Gastrocnemius medialis (tissue), 4 donors: ENCODE measurements around the gene PTTG1IP. TPM values are rescaled to one million over a fixed set of nuclear protein-coding genes. Genes with fewer than 3 reads are reported as not detected.
"Not testable (repeated sequence)": the region's sequence is repeated elsewhere in the genome, so short reads cannot be mapped to it uniquely, and the experiment has no call there.

Source experiments
- ATAC-seq, 2 donors: fragments of 150-250 bp; one replicate each; pipeline ENCODE4 v1.9.1; 2016
- DNase-seq, 2 donors: peaks; one replicate each; pipeline ENCODE4 v3.0.0-alpha.2; 2019
- H3K27ac ChIP-seq, 4 donors: fragments of 200-600 bp; sonication (generic); 1 replicate in 1 of 4; 2 replicates in 3 of 4; pipeline ENCODE4 v1.5.1; 2016 to 2018; ENCODE audit warnings: mild to moderate bottlenecking in 2 of 4, moderate library complexity in 1 of 4
- H3K27me3 ChIP-seq, 3 donors: fragments of 200-600 bp; sonication (generic) in 2 of 3; 1 replicate in 1 of 3; 2 replicates in 2 of 3; pipeline versions ENCODE4 v1.5.1 to v1.6.0; 2016 to 2019; ENCODE audit warnings: mild to moderate bottlenecking in 1 of 3, moderate library complexity in 1 of 3
- H3K36me3 ChIP-seq, 2 donors: fragments of 200-600 bp; sonication (generic) in 1 of 2; one replicate each; pipeline ENCODE4 v1.5.1; 2017 to 2018
- H3K4me1 ChIP-seq, 2 donors: fragments of 200-600 bp; sonication (generic) in 1 of 2; one replicate each; pipeline ENCODE4 v1.5.1; 2016 to 2017; ENCODE audit warnings: mild to moderate bottlenecking in 2 of 2
- H3K4me3 ChIP-seq, 4 donors: fragments of 200-600 bp; sonication (generic) in 3 of 4; 1 replicate in 1 of 4; 2 replicates in 3 of 4; pipeline ENCODE4 v1.5.1; 2016 to 2019; ENCODE audit warnings: mild to moderate bottlenecking in 2 of 4
- H3K9me3 ChIP-seq, 3 donors: fragments of 200-600 bp; sonication (generic) in 2 of 3; 1 replicate in 1 of 3; 2 replicates in 2 of 3; pipeline ENCODE4 v1.5.1; 2016 to 2019
- POLR2A ChIP-seq, 2 donors: fragments of 450-650 bp; IDR thresholded peaks; one replicate each; pipeline ENCODE4 v1.6.1; 2017; ENCODE audit warnings: antibody characterized with exemption in 2 of 2, mild to moderate bottlenecking in 2 of 2, moderate library complexity in 2 of 2
- in situ Hi-C, 4 donors: fragments of 200-750 bp; cut with MboI; loops; one replicate each; pipeline versions ENCODE4 v1.15.0 to v1.8.0; 2017; ENCODE audit warnings: low sequenced_read_pairs in 4 of 4
- intact Hi-C: fragments of 100-400 bp; cut with DNase I; formaldehyde crosslinking; loops from one replicate; pipeline ENCODE4 v1.15.1; 2023; ENCODE audit warnings: low total_unique reads
- total RNA-seq, 4 donors: library from RNA; depleted of rRNA; stranded (reverse); fragments of >200 nt; gene quantifications; one replicate each; pipeline versions ENCODE4 v1.1.0 to v1.2.3, GENCODE V29; 2016
- TF ChIP-seq, protein P1 (sequence below), 5 experiments: fragments of 450-650 bp in 3 of 5; fragments of 200-600 bp in 2 of 5; sonication (generic) in 2 of 5; IDR thresholded peaks in 4 of 5; conservative IDR thresholded peaks in 1 of 5; 1 replicate in 4 of 5; 2 replicates in 1 of 5; pipeline ENCODE4 v1.5.1; 2016 to 2019; ENCODE audit warnings: antibody characterized with exemption in 5 of 5, mild to moderate bottlenecking in 3 of 5, moderate library complexity in 3 of 5

PTTG1IP gene
- total RNA-seq, 4 donors from 2014 or later = 116 to 217 (median 127) TPM

DNA sequence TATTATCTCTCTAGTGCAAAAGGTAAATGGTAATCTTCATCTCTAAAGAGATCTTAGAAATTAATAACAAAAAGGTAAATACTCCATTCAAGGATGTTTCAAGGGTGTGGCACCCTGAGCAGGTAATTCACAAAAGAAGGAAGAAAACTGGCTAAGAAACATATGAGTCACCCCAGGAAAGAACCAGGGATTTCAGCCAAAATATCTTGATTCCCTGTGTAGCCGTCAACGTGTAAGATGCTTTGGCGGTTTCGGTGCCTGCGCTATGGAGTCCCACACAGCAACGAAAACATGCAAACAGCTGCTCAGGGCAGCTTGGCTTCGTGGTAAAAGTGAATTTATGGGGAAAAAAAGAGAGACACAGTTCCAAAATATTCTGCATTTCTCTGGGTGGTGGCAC is 43.5 kb upstream of the PTTG1IP start:
- Histone ChIP-seq H3K4me1 (no peaks in the 10 kb centered on the region), H3K27ac (no peak overlapping the region), H3K4me3 (no peak overlapping the region), H3K36me3 (no peaks in the 10 kb centered on the region), H3K27me3 (peaks cover 3 to 12% (median 8%) of the 10 kb centered on the region in 3 donors), H3K9me3 (no peaks in the 10 kb centered on the region)
- no peak for TF ChIP-seq POLR2A (IDR thresholded peaks at IDR 0.05)
- TF ChIP-seq, protein P1, sequence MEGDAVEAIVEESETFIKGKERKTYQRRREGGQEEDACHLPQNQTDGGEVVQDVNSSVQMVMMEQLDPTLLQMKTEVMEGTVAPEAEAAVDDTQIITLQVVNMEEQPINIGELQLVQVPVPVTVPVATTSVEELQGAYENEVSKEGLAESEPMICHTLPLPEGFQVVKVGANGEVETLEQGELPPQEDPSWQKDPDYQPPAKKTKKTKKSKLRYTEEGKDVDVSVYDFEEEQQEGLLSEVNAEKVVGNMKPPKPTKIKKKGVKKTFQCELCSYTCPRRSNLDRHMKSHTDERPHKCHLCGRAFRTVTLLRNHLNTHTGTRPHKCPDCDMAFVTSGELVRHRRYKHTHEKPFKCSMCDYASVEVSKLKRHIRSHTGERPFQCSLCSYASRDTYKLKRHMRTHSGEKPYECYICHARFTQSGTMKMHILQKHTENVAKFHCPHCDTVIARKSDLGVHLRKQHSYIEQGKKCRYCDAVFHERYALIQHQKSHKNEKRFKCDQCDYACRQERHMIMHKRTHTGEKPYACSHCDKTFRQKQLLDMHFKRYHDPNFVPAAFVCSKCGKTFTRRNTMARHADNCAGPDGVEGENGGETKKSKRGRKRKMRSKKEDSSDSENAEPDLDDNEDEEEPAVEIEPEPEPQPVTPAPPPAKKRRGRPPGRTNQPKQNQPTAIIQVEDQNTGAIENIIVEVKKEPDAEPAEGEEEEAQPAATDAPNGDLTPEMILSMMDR (IDR thresholded peaks at IDR 0.05 in 4 of 5, conservative IDR thresholded peaks at IDR 0.05 in 1 of 5) = no peak
- ATAC-seq (no peak), DNase-seq (no peak)
- intact Hi-C loops (no loop called here), in situ Hi-C loops (no loop called here)

DNA sequence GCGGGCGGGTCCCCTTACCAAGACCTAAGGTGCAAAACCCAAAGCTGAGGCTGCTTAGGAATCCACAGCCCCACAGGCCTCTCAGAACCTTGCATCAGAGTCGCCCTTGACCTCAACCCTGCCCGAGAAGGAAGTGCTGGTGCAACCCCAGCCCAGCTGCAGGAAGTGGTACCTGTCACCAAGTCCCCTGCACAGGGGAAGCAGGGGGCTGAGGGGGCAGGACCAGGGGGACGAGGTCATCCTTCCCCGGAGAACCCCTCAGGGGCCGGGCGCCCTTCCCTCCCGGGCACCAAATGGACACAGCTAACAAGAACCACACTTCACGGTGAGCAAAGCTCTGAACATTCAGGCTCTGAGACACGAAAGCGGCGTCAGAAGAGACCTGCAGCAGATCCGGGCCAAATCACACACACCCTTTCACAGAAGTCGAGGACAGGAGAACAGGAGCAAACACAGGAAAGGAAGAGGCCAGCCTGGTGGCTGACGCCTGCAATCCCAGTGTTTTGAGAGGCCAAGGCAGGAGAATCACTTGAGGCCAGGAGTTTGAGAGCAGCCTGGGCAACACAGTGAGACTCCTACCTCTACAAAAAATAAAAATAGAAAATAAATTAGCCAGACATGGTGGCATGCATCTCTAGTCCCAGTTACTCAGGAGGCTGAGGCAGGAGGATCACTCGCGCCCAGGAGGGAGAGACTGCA is 40.8 kb upstream of the PTTG1IP start:
- intact Hi-C loops = no loop called here
- DNase-seq = no peak
- in situ Hi-C loops = no loop called here

DNA sequence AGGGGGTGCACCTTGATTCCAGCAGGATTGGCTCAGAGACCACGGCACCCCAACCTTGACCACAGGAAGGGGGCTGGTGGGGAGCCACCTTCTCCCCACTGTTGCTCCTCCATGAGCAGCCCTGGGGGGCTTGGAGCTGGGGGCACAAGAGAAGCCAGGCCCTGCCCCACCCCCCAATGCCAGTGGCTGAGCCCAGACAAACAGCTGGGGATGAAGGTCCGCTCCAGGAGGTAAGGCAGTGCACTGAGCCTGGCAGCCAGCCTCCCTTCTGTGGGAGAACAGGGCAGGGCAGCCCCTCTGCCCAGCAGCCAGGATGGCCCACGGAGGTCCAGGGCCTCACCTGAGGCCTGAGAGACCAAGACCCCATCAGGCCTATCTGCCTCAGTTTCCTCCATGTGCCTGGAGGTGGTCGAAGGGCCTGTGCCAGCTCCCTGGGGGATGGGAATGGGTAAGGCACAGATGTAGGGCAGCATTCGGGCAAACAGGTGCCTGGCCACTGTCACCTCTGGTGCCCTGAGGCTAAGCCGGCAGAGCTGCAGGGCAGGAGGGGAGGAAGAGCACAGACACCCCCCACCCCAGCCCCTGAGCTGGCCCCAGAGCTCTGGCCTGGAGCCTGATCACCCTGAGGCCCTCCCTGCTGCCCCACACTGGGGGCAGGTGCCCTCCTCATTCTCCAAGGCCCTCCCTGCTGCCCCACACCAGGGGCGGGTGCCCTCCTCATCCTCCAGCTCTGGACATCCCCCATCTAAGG is 40.1 kb upstream of the PTTG1IP start:
- no peak overlapping the region for H3K27ac ChIP-seq
- ATAC-seq (no peak), DNase-seq (no peak)
- intact Hi-C loops (no loop called here), in situ Hi-C loops (no loop called here)
- peaks cover 0 to 11% (median 3%) of the 10 kb centered on the region in 3 donors for H3K27me3 ChIP-seq
- H3K36me3 ChIP-seq = no peaks in the 10 kb centered on the region
- H3K9me3 ChIP-seq = no peaks in the 10 kb centered on the region
- no peak overlapping the region for H3K4me3 ChIP-seq
- no peak for TF ChIP-seq POLR2A (IDR thresholded peaks at IDR 0.05)
- peaks cover 8 to 11% of the 10 kb centered on the region in 2 donors for H3K4me1 ChIP-seq

More for the DNA sequence above, 40.8 kb upstream of the PTTG1IP start:
- no peaks in the 10 kb centered on the region for H3K36me3 ChIP-seq
- H3K4me3 ChIP-seq = no peak overlapping the region
- no peak for TF ChIP-seq POLR2A (IDR thresholded peaks at IDR 0.05)
- TF ChIP-seq, protein P1 (IDR thresholded peaks at IDR 0.05 in 4 of 5, conservative IDR thresholded peaks at IDR 0.05 in 1 of 5) = no peak
- peaks cover 8 to 11% of the 10 kb centered on the region in 2 donors for H3K4me1 ChIP-seq
- peaks cover 0 to 12% (median 3%) of the 10 kb centered on the region in 3 donors for H3K27me3 ChIP-seq
- no peak overlapping the region for H3K27ac ChIP-seq
- no peak for ATAC-seq
- no peaks in the 10 kb centered on the region for H3K9me3 ChIP-seq

DNA sequence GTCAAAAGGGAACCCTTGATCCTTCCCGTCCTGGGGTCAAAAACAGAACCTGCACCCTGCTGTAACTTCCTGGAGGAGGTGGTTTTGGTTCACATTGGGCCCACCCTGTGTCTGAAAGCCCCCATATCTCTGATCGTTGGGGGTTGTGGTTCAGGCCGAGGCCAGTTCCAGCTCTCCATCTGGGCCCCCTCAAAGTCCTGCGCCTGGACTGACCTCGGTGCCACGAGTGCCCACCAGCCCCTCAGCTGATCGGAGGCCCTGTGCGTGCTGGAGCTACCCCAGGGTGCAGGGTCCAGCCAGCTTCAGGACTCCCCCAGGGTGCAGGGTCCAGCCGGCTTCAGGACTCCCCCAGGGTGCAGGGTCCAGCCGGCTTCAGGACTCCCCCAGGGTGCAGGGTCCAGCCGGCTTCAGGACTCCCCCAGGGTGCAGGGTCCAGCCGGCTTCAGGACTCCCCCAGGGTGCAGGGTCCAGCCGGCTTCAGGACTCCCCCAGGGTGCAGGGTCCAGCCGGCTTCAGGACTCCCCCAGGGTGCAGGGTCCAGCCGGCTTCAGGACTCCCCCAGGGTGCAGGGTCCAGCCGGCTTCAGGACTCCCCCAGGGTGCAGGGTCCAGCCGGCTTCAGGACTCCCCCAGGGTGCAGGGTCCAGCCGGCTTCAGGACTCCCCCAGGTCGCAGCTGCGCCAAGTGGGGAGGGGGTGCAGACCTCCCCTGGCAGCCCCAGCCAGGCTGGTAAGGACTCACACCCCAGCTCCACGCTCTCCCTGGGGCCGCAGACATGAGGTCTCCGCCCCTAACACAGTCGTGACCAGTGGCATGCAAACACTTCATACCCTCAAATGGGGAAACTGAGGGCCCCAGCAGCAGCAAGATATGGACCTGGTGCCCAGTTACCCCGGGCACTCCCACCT is 39.3 kb upstream of the PTTG1IP start:
- in situ Hi-C loops, ATAC-seq, H3K27ac ChIP-seq, H3K27me3 ChIP-seq, DNase-seq, H3K9me3 ChIP-seq, intact Hi-C loops, H3K4me3 ChIP-seq, H3K36me3 ChIP-seq: not testable (repeated sequence)
- H3K4me1 ChIP-seq = peaks cover 8 to 11% of the 10 kb centered on the region in 2 donors

DNA sequence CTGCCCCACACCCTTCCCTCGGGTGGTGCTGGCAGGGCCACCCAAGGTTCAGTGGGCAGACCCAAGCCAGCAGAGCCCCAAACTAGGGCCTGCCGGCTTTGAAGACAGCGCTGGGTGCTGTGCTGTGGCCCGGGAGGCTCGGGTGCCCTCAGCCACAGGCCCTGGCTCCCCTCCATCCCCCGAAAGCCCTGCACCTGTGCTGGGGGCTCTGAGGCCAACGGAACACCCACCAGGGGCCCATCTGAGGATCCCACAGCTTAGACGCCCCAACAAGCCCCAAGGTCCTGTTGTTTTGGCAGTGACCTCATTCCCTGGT is 38.6 kb upstream of the PTTG1IP start:
- no peaks in the 10 kb centered on the region for H3K27me3 ChIP-seq
- H3K4me1 ChIP-seq = peaks cover 8 to 11% of the 10 kb centered on the region in 2 donors
- no peak for ATAC-seq
- in situ Hi-C loops = no loop called here
- intact Hi-C loops = no loop called here
- no peaks in the 10 kb centered on the region for H3K9me3 ChIP-seq
- no peak overlapping the region for H3K27ac ChIP-seq
- DNase-seq = no peak
- TF ChIP-seq, protein P1 (IDR thresholded peaks at IDR 0.05 in 4 of 5, conservative IDR thresholded peaks at IDR 0.05 in 1 of 5) = no peak
- no peak for TF ChIP-seq POLR2A (IDR thresholded peaks at IDR 0.05)
- H3K36me3 ChIP-seq = no peaks in the 10 kb centered on the region
- H3K4me3 ChIP-seq = no peak overlapping the region
